Hepatocyte (in vitro differentiated cells): Measurements from ENCODE around the gene RAD1. TPM values are rescaled to one million over a fixed set of nuclear protein-coding genes. Genes with fewer than 3 reads are reported as not detected.

Source experiments
- DNase-seq: peaks from one replicate; pipeline ENCODE4 v3.0.0-alpha.2; 2016; ENCODE audit warnings: low spot score
- H2AFZ ChIP-seq: fragments of 200-600 bp; sonication (generic); 2 replicates; pipeline ENCODE4 v1.6.0; 2016; ENCODE audit warnings: antibody characterized with exemption, mild to moderate bottlenecking
- H3K27ac ChIP-seq: fragments of 200-600 bp; sonication (generic); 2 replicates; pipeline ENCODE4 v1.5.1; 2016; ENCODE audit warnings: mild to moderate bottlenecking
- H3K27me3 ChIP-seq: fragments of 200-600 bp; sonication (generic); 2 replicates; pipeline ENCODE4 v1.6.1; 2016
- H3K36me3 ChIP-seq: fragments of 200-600 bp; sonication (generic); replicated peaks from 2 replicates; pipeline ENCODE4 v1.5.1; 2016; ENCODE audit warnings: low read depth; ENCODE audit not compliant: insufficient read depth
- H3K4me1 ChIP-seq: fragments of 200-600 bp; sonication (generic); 2 replicates; pipeline ENCODE4 v1.5.1; 2016; ENCODE audit warnings: mild to moderate bottlenecking, moderate library complexity; ENCODE audit not compliant: insufficient read depth
- H3K4me2 ChIP-seq: fragments of 200-600 bp; sonication (generic); 2 replicates; pipeline ENCODE4 v1.6.0; 2016
- H3K4me3 ChIP-seq: fragments of 200-600 bp; sonication (generic); 2 replicates; pipeline ENCODE4 v1.5.1; 2016; ENCODE audit warnings: mild to moderate bottlenecking
- H3K79me2 ChIP-seq: fragments of 200-600 bp; sonication (generic); 2 replicates; pipeline ENCODE4 v1.6.0; 2017; ENCODE audit warnings: mild to moderate bottlenecking
- H3K9me2 ChIP-seq: fragments of 200-600 bp; sonication (generic); replicated peaks from 2 replicates; pipeline ENCODE4 v1.6.0; 2017; ENCODE audit warnings: mild to moderate bottlenecking; ENCODE audit not compliant: insufficient read depth
- H3K9me3 ChIP-seq: fragments of 200-600 bp; sonication (generic); 2 replicates; pipeline ENCODE4 v1.5.1; 2016; ENCODE audit warnings: low read depth, mild to moderate bottlenecking
- H4K20me1 ChIP-seq: fragments of 200-600 bp; sonication (generic); 2 replicates; pipeline ENCODE4 v1.6.0; 2016; ENCODE audit warnings: mild to moderate bottlenecking; ENCODE audit not compliant: insufficient read depth, poor library complexity, severe bottlenecking
- EZH2 ChIP-seq: fragments of 200-600 bp; sonication (generic); IDR thresholded peaks from 2 replicates; pipeline ENCODE4 v1.6.1; 2016; ENCODE audit warnings: antibody characterized with exemption, mild to moderate bottlenecking, borderline replicate concordance
- EZH2phosphoT487 ChIP-seq: fragments of 200-600 bp; sonication (generic); IDR thresholded peaks from one replicate; pipeline ENCODE4 v1.6.1; 2018; ENCODE audit warnings: antibody characterized with exemption, mild to moderate bottlenecking, low read depth, moderate library complexity; ENCODE audit not compliant: unreplicated experiment, severe bottlenecking
- WGBS: methylation state at CpG from one replicate; pipeline ENCODE4 v1.1.6; 2016; ENCODE audit warnings: low lambda C conversion rate; ENCODE audit errors: missing lambda C conversion rate; 5-methylcytosine and 5-hydroxymethylcytosine counted together
- polyA plus RNA-seq: library from polyadenylated mRNA; unstranded; fragments of >200 nt; fragmentation: Nextera tagmentation; extraction: Ambion mirVana; gene quantifications from 2 replicates; pipeline ENCODE4 v1.2.1, GENCODE V29; 2016
- total RNA-seq: library from RNA; depleted of rRNA; stranded (reverse); fragments of >200 nt; gene quantifications from 2 replicates; pipeline ENCODE4 v1.2.3, GENCODE V29; 2014
- TF ChIP-seq, protein P1 (sequence below): fragments of 200-600 bp; sonication (generic); IDR thresholded peaks from 2 replicates; pipeline ENCODE4 v1.5.1; 2016; ENCODE audit warnings: antibody characterized with exemption, mild to moderate bottlenecking; ENCODE audit not compliant: poor library complexity

RAD1 gene
- total and polyA plus RNA-seq, 2 experiments from 2014 or later: 25.2 to 33.2 TPM

DNA sequence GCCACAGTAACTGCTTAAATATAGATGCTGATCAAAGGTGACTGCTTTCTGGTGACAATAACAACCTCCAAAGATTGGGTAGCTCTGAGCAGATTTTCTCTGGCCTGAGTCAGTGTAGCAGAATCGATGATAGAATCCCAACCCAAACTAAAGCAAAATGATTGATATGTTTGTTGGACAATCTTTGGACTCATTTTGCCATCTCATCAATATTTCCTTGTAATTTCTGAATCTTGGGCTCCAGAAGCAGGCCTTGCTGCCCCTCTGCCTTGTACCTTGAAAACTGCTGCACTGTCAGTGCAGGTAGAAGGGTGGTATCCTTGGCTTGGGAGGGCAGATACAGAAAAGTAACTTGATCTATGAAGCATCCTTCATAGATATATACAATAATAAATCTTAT lies 57.4 kb downstream of the RAD1 start:
- Histone ChIP-seq H3K27me3 (no peaks in the 10 kb centered on the region), H3K79me2 (no peaks in the 10 kb centered on the region), H3K27ac (no peak overlapping the region), H3K4me2 (no peak overlapping the region), H3K4me1 (no peaks in the 10 kb centered on the region), H3K9me3 (no peaks in the 10 kb centered on the region), H4K20me1 (no peaks in the 10 kb centered on the region), H2AFZ (no peak overlapping the region), H3K36me3 (no peaks in the 10 kb centered on the region), H3K4me3 (no peak overlapping the region), H3K9me2 (no peaks in the 10 kb centered on the region)
- WGBS: 97% methylated on average over 1 of the region's 1 CpG
- TF ChIP-seq EZH2 (no peak), EZH2phosphoT487 (no peak)
- TF ChIP-seq, protein P1, sequence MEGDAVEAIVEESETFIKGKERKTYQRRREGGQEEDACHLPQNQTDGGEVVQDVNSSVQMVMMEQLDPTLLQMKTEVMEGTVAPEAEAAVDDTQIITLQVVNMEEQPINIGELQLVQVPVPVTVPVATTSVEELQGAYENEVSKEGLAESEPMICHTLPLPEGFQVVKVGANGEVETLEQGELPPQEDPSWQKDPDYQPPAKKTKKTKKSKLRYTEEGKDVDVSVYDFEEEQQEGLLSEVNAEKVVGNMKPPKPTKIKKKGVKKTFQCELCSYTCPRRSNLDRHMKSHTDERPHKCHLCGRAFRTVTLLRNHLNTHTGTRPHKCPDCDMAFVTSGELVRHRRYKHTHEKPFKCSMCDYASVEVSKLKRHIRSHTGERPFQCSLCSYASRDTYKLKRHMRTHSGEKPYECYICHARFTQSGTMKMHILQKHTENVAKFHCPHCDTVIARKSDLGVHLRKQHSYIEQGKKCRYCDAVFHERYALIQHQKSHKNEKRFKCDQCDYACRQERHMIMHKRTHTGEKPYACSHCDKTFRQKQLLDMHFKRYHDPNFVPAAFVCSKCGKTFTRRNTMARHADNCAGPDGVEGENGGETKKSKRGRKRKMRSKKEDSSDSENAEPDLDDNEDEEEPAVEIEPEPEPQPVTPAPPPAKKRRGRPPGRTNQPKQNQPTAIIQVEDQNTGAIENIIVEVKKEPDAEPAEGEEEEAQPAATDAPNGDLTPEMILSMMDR: no peak
- DNase-seq: no peak

GRCh38 chr5:34857161-34857560 lies 58.1 kb downstream of the RAD1 start:
- H3K27me3 ChIP-seq: no peaks in the 10 kb centered on the region
- H3K79me2 ChIP-seq: no peaks in the 10 kb centered on the region
- H4K20me1 ChIP-seq: no peaks in the 10 kb centered on the region
- no peaks in the 10 kb centered on the region for H3K9me3 ChIP-seq
- no peak overlapping the region for H3K4me3 ChIP-seq
- no peaks in the 10 kb centered on the region for H3K36me3 ChIP-seq
- no peaks in the 10 kb centered on the region for H3K4me1 ChIP-seq
- H2AFZ ChIP-seq: no peak overlapping the region
- H3K9me2 ChIP-seq: no peaks in the 10 kb centered on the region
- no peak overlapping the region for H3K27ac ChIP-seq
- WGBS: 94% methylated on average over 3 of the region's 3 CpGs
- no peak for DNase-seq
- H3K4me2 ChIP-seq: no peak overlapping the region
- TF ChIP-seq EZH2phosphoT487 (no peak), EZH2 (no peak)
- TF ChIP-seq, protein P1: no peak

Other genes starting within 250 kb of the RAD1 start
- 0.07 and 0.76 TPM in 2 replicates for gene TTC23L, start 76.3 kb downstream of the RAD1 start, total RNA-seq
- gene TTC23L, start 76.3 kb downstream of the RAD1 start, polyA plus RNA-seq: 1.7 TPM in 1 of 2 replicates, not detected in the other
- gene BRIX1, start 207 bp upstream of the RAD1 start, total RNA-seq: 27.5 and 28.7 TPM in 2 replicates
- 25.3 and 28.6 TPM in 2 replicates for gene BRIX1, start 207 bp upstream of the RAD1 start, polyA plus RNA-seq
- gene DNAJC21, start 14.1 kb upstream of the RAD1 start, total RNA-seq: 37.3 and 39.5 TPM in 2 replicates
- 29.1 and 40.0 TPM in 2 replicates for gene DNAJC21, start 14.1 kb upstream of the RAD1 start, polyA plus RNA-seq
- gene AGXT2, start 132.4 kb upstream of the RAD1 start, total RNA-seq: 8.0 and 8.1 TPM in 2 replicates
- 5.9 and 10.6 TPM in 2 replicates for gene AGXT2, start 132.4 kb upstream of the RAD1 start, polyA plus RNA-seq